ENCODE results near the gene MCAM.

The MCAM gene

DNA sequence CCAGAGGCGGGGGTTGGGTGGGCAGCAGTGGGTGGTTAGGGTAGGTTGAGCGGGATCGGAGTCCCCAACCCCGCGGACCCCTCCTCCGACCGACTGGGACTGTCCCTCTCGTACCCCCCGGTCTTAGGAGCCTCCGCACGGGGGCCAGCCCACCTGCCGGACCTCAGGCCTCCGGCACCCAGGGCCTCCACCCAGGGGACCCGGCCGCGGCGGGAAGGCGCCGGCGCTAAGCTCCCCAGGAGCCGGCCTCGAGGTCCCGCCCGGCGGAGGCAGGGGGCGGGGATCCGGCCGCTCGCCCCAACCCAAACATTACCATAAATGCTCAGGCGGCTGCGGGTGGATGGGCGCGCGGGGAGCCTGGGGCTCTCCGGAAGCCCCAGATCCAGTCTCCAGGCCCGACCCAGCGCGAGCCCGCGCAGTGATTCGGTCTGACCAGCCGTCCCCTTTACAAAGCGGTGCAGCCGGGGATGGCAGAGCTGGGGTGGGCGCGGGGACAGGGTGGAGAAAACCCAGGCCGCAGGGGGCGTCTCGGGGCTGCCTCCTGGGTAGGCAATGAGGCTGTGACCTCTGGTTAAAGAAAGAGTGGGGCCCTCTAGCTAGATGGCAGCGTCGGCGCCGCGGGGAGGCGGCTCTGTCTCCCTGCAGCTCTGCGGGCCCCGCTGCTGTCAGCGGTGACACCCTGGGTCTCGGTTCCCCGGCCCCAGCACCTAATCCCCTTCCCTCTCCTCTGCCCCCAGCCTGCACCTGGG lies 4.0 kb upstream of the MCAM start:
- Histone ChIP-seq H3K4me3 (ENCODE audit: low read length) (peak overlapping the region; percentile 74), H3K4me1 (ENCODE audit: control insufficient read depth, insufficient read depth, low read length) (peaks cover 23% of the 10 kb centered on the region), H3K9ac (ENCODE audit: low read length) (peak overlapping the region; percentile 84), H3K27me3 (replicated peaks; ENCODE audit: control insufficient read depth, insufficient read depth, low read length) (no peaks in the 10 kb centered on the region), H3K36me3 (ENCODE audit: control insufficient read depth, insufficient read depth, low read length, severe bottlenecking) (no peaks in the 10 kb centered on the region), H3K9me3 (ENCODE audit: control insufficient read depth, low read length) (no peaks in the 10 kb centered on the region)
- peak; percentile 65 for DNase-seq (ENCODE audit: low read depth)

DNA sequence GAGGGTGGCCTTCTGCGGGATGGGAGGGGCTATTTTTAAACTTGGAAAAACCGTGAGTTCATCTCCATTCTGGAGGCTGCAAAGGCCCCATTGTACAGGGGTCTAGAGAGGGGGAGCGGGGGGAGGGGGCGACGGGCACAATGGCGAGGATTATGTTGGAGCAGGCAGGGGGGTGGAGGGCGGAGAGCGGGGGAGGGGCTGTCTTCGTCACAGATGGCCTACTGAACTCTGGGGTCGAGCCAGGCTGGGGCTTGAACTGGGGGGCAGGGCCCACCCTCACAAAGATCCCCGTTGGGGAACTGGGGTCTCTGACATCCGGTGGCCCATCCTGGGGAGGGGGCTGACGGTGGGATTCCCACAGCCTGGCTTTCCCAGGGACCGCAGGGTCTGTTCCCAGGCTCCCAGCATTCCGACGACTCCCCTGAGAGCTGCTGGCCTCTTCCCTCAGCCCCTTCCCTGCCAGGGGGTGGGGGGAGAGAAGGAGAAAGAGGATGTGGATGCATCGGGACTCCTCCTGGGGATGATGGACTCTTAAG lies 3.4 kb upstream of the MCAM start:
- DNase-seq (ENCODE audit: low read depth) = no peak
- Histone ChIP-seq H3K27me3 (replicated peaks; ENCODE audit: control insufficient read depth, insufficient read depth, low read length) (peaks cover 5% of the 10 kb centered on the region), H3K9ac (ENCODE audit: low read length) (peak overlapping the region; percentile 84), H3K36me3 (ENCODE audit: control insufficient read depth, insufficient read depth, low read length, severe bottlenecking) (no peaks in the 10 kb centered on the region), H3K4me3 (ENCODE audit: low read length) (peak overlapping the region; percentile 74), H3K4me1 (ENCODE audit: control insufficient read depth, insufficient read depth, low read length) (peaks cover 29% of the 10 kb centered on the region), H3K9me3 (ENCODE audit: control insufficient read depth, low read length) (no peaks in the 10 kb centered on the region)

- DNase-seq (ENCODE audit: low read depth) = no peak
- Histone ChIP-seq H3K27me3 (replicated peaks; ENCODE audit: control insufficient read depth, insufficient read depth, low read length) (peaks cover 8% of the 10 kb centered on the region), H3K4me3 (ENCODE audit: low read length) (no peak overlapping the region), H3K9ac (ENCODE audit: low read length) (no peak overlapping the region), H3K4me1 (ENCODE audit: control insufficient read depth, insufficient read depth, low read length) (peaks cover 30% of the 10 kb centered on the region), H3K9me3 (ENCODE audit: control insufficient read depth, low read length) (no peaks in the 10 kb centered on the region), H3K36me3 (ENCODE audit: control insufficient read depth, insufficient read depth, low read length, severe bottlenecking) (peaks cover under 1% of the 10 kb centered on the region)
Observed at GRCh38 chr11:119319700-119320239, 2.8 kb upstream of the MCAM start.

DNA sequence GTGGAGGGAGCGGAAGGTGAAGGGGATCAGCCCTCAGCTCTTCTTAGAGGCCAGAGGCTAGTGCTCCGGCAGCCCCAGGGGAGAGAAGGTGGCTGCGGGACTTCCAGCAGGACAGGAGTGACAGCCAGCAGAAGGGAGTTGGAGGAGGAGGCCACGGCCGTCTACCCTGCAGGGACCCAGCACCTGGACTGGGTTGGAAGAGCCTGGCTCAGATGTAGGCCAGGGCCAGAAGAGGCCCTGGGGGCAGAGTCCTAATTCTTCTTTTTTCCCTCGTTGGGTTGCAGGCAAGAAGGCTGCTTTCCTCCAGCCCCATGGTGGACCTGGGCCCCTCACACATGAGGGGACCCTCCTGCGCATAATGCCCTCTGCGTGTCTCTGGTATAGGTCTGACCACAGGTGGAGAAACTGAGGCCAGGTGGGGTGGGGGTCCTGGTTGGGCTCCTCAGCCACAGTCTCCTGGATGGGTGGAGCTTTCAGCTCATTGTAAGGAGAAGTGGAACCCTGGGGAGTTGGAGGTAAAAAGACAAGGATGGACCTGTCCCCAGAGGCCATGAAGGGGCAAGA lies 2.3 kb upstream of the MCAM start:
- H3K36me3 ChIP-seq (ENCODE audit: control insufficient read depth, insufficient read depth, low read length, severe bottlenecking) = peaks cover 6% of the 10 kb centered on the region
- no peak for DNase-seq (ENCODE audit: low read depth)
- H3K4me1 ChIP-seq (ENCODE audit: control insufficient read depth, insufficient read depth, low read length) = peaks cover 30% of the 10 kb centered on the region
- H3K4me3 ChIP-seq (ENCODE audit: low read length) = no peak overlapping the region
- H3K9me3 ChIP-seq (ENCODE audit: control insufficient read depth, low read length) = no peaks in the 10 kb centered on the region
- H3K27me3 ChIP-seq (replicated peaks; ENCODE audit: control insufficient read depth, insufficient read depth, low read length) = peaks cover 8% of the 10 kb centered on the region
- no peak overlapping the region for H3K9ac ChIP-seq (ENCODE audit: low read length)

GRCh38 chr11:119318240-119319135 lies 1.6 kb upstream of the MCAM start:
- Histone ChIP-seq H3K4me3 (ENCODE audit: low read length) (no peak overlapping the region), H3K27me3 (replicated peaks; ENCODE audit: control insufficient read depth, insufficient read depth, low read length) (peaks cover 8% of the 10 kb centered on the region), H3K4me1 (ENCODE audit: control insufficient read depth, insufficient read depth, low read length) (peaks cover 30% of the 10 kb centered on the region), H3K9ac (ENCODE audit: low read length) (no peak overlapping the region), H3K9me3 (ENCODE audit: control insufficient read depth, low read length) (no peaks in the 10 kb centered on the region), H3K36me3 (ENCODE audit: control insufficient read depth, insufficient read depth, low read length, severe bottlenecking) (peaks cover 12% of the 10 kb centered on the region)
- no peak for DNase-seq (ENCODE audit: low read depth)

- Histone ChIP-seq H3K4me1 (ENCODE audit: control insufficient read depth, insufficient read depth, low read length) (peaks cover 30% of the 10 kb centered on the region), H3K9ac (ENCODE audit: low read length) (peak overlapping the region; percentile 61), H3K27me3 (replicated peaks; ENCODE audit: control insufficient read depth, insufficient read depth, low read length) (peaks cover 8% of the 10 kb centered on the region), H3K36me3 (ENCODE audit: control insufficient read depth, insufficient read depth, low read length, severe bottlenecking) (peaks cover 20% of the 10 kb centered on the region), H3K4me3 (ENCODE audit: low read length) (no peak overlapping the region), H3K9me3 (ENCODE audit: control insufficient read depth, low read length) (no peaks in the 10 kb centered on the region)
- DNase-seq (ENCODE audit: low read depth) = no peak
Observed at GRCh38 chr11:119317592-119318239, 786 bp upstream of the MCAM start.

DNA sequence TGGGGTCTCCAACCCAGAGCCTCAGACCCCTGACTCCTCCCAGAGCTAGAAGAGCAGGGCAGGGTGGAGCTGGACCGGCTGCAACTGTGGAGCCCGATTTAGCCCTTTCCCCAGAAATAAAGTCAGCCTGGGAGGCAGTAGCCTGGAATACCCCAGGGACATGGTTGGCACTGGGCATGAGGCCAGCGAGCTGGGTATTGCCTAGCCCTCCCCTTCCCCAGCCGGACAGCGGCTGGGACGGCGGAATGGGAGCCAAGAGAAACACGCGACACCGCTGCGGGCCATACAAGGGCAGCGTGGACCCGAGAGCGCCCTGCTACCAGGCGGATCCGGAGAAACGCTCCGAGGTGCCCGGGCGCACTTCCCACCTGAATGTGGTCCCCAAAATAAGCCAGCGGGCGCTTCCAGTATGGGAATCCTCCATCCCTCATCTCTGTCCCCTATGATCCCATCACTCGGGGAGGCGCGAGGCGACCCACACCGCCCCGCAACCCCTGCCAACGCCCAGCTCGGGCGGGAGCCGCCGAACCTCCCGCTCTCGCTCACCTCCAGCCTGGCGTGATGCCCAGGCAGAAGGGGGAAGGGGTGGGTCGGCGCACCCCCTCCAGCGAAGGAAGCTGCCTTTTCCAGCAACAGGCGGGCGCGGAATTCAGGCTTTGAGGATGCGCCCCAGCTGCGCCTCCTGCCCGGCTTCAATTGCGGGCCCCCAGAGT lies 758 bp downstream of the MCAM start:
- H3K4me1 ChIP-seq (ENCODE audit: control insufficient read depth, insufficient read depth, low read length) = peaks cover 25% of the 10 kb centered on the region
- peaks cover 8% of the 10 kb centered on the region for H3K27me3 ChIP-seq (replicated peaks; ENCODE audit: control insufficient read depth, insufficient read depth, low read length)
- H3K9ac ChIP-seq (ENCODE audit: low read length) = peak overlapping the region; percentile 88
- DNase-seq (ENCODE audit: low read depth) = peak; percentile 50
- H3K4me3 ChIP-seq (ENCODE audit: low read length) = peak overlapping the region; percentile 82
- no peaks in the 10 kb centered on the region for H3K9me3 ChIP-seq (ENCODE audit: control insufficient read depth, low read length)
- peaks cover 34% of the 10 kb centered on the region for H3K36me3 ChIP-seq (ENCODE audit: control insufficient read depth, insufficient read depth, low read length, severe bottlenecking)

GRCh38 chr11:119315131-119316015 lies 1.6 kb downstream of the MCAM start:
- H3K36me3 ChIP-seq (ENCODE audit: control insufficient read depth, insufficient read depth, low read length, severe bottlenecking) = peaks cover 41% of the 10 kb centered on the region
- H3K9me3 ChIP-seq (ENCODE audit: control insufficient read depth, low read length) = no peaks in the 10 kb centered on the region
- H3K4me1 ChIP-seq (ENCODE audit: control insufficient read depth, insufficient read depth, low read length) = peaks cover 22% of the 10 kb centered on the region
- peaks cover 8% of the 10 kb centered on the region for H3K27me3 ChIP-seq (replicated peaks; ENCODE audit: control insufficient read depth, insufficient read depth, low read length)
- DNase-seq (ENCODE audit: low read depth) = peak; percentile 19
- H3K4me3 ChIP-seq (ENCODE audit: low read length) = peak overlapping the region; percentile 82
- H3K9ac ChIP-seq (ENCODE audit: low read length) = peak overlapping the region; percentile 88

- no peak overlapping the region for H3K9ac ChIP-seq (ENCODE audit: low read length)
- H3K27me3 ChIP-seq (replicated peaks; ENCODE audit: control insufficient read depth, insufficient read depth, low read length) = peaks cover 8% of the 10 kb centered on the region
- H3K36me3 ChIP-seq (ENCODE audit: control insufficient read depth, insufficient read depth, low read length, severe bottlenecking) = peaks cover 48% of the 10 kb centered on the region
- no peak for DNase-seq (ENCODE audit: low read depth)
- peaks cover 22% of the 10 kb centered on the region for H3K4me1 ChIP-seq (ENCODE audit: control insufficient read depth, insufficient read depth, low read length)
- peak overlapping the region; percentile 82 for H3K4me3 ChIP-seq (ENCODE audit: low read length)
- no peaks in the 10 kb centered on the region for H3K9me3 ChIP-seq (ENCODE audit: control insufficient read depth, low read length)
Observed at GRCh38 chr11:119314726-119315125, 2.2 kb downstream of the MCAM start.

Data from adipocyte (in vitro differentiated cells).